Osteocyte (in vitro differentiated cells): ENCODE results near the gene ELOB. TPM values are rescaled to one million over a fixed set of nuclear protein-coding genes. Genes with fewer than 3 reads are reported as not detected.

Experiments used
- DNase-seq: peaks from one replicate; pipeline ENCODE4 v3.0.0; 2021; ENCODE audit warnings: mixed read lengths; ENCODE audit not compliant: unreplicated experiment; ENCODE audit errors: extremely low spot score
- H3K27ac Mint-ChIP-seq: one replicate; pipeline ENCODE4 v1.8.0; 2021; ENCODE audit warnings: mild to moderate bottlenecking, mixed read lengths; ENCODE audit not compliant: unreplicated experiment
- H3K27me3 Mint-ChIP-seq: one replicate; pipeline ENCODE4 v1.8.0; 2021; ENCODE audit warnings: mixed read lengths; ENCODE audit not compliant: unreplicated experiment
- H3K36me3 Mint-ChIP-seq: one replicate; pipeline ENCODE4 v1.8.0; 2021; ENCODE audit warnings: mixed read lengths; ENCODE audit not compliant: unreplicated experiment
- H3K4me1 Mint-ChIP-seq: one replicate; pipeline ENCODE4 v1.8.0; 2021; ENCODE audit warnings: mixed read lengths; ENCODE audit not compliant: unreplicated experiment
- H3K4me3 Mint-ChIP-seq: one replicate; pipeline ENCODE4 v1.8.0; 2021; ENCODE audit warnings: mild to moderate bottlenecking, moderate library complexity, mixed read lengths; ENCODE audit not compliant: unreplicated experiment
- H3K9me3 Mint-ChIP-seq: one replicate; pipeline ENCODE4 v1.8.0; 2021; ENCODE audit warnings: mixed read lengths; ENCODE audit not compliant: unreplicated experiment
- total RNA-seq: library from RNA; stranded (reverse); gene quantifications from 2 replicates; pipeline ENCODE4 v1.2.1, GENCODE V29; 2021
- TF ChIP-seq, protein P1 (sequence below): fragments of 200-600 bp; sonication (generic); IDR thresholded peaks from 2 replicates; pipeline ENCODE4 v1.5.0; 2021; ENCODE audit warnings: antibody characterized with exemption, mild to moderate bottlenecking, moderate library complexity

Gene ELOB
- total RNA-seq, 1 donor from 2014 or later = 287 TPM

DNA sequence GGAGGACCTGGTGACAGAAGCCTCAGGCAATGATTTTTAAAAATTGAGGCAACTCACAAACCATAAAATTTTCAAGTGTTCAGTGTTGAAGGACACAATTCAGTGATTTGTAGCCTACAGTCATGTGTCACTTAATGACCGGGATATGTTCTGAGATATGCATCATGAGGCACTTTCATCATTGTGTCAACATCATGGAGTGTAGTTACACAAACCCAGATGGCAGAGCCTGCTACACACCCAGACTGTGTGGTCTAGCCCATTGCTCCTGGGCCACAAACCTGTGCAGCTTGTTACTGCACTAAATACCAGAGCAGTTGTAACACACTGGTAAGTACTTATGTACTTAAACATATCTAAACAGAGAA is 22.8 kb upstream of the ELOB start:
- Mint-ChIP-seq H3K9me3 (peaks cover 11% of the 10 kb centered on the region), H3K27ac (no peak overlapping the region), H3K36me3 (peaks cover 1% of the 10 kb centered on the region), H3K4me1 (no peaks in the 10 kb centered on the region), H3K4me3 (no peak overlapping the region), H3K27me3 (peaks cover 16% of the 10 kb centered on the region)
- no peak for DNase-seq
- TF ChIP-seq, protein P1, sequence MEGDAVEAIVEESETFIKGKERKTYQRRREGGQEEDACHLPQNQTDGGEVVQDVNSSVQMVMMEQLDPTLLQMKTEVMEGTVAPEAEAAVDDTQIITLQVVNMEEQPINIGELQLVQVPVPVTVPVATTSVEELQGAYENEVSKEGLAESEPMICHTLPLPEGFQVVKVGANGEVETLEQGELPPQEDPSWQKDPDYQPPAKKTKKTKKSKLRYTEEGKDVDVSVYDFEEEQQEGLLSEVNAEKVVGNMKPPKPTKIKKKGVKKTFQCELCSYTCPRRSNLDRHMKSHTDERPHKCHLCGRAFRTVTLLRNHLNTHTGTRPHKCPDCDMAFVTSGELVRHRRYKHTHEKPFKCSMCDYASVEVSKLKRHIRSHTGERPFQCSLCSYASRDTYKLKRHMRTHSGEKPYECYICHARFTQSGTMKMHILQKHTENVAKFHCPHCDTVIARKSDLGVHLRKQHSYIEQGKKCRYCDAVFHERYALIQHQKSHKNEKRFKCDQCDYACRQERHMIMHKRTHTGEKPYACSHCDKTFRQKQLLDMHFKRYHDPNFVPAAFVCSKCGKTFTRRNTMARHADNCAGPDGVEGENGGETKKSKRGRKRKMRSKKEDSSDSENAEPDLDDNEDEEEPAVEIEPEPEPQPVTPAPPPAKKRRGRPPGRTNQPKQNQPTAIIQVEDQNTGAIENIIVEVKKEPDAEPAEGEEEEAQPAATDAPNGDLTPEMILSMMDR = no peak

DNA sequence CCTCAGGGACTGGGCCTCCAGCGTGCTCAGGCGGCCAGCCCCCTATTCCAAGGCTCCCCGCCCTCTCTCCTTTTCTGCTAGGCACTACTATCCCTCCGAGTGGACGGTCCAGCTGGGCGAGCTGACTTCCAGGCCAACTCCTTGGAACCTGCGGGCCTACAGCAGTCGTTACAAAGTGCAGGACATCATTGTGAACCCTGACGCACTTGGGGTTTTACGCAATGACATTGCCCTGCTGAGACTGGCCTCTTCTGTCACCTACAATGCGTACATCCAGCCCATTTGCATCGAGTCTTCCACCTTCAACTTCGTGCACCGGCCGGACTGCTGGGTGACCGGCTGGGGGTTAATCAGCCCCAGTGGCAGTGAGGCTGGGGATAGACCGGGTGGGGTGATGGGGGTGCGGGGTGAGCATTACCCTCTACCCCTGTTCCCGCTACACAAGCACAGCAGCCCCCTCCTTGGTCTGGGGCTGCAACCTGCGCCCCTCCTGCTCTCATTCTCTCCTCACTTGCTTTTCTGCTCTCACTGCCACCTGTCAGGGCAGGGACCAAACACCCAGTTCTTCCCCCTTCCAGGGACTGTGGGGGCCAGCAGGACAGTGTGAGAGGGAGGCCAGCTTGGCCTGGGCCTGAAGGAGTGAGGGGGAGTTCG is 22.3 kb upstream of the ELOB start:
- H3K27ac Mint-ChIP-seq = no peak overlapping the region
- H3K36me3 Mint-ChIP-seq = peaks cover 1% of the 10 kb centered on the region
- TF ChIP-seq, protein P1 = no peak
- no peak overlapping the region for H3K4me3 Mint-ChIP-seq
- peaks cover 11% of the 10 kb centered on the region for H3K9me3 Mint-ChIP-seq
- peaks cover 21% of the 10 kb centered on the region for H3K27me3 Mint-ChIP-seq
- no peak for DNase-seq
- no peaks in the 10 kb centered on the region for H3K4me1 Mint-ChIP-seq

DNA sequence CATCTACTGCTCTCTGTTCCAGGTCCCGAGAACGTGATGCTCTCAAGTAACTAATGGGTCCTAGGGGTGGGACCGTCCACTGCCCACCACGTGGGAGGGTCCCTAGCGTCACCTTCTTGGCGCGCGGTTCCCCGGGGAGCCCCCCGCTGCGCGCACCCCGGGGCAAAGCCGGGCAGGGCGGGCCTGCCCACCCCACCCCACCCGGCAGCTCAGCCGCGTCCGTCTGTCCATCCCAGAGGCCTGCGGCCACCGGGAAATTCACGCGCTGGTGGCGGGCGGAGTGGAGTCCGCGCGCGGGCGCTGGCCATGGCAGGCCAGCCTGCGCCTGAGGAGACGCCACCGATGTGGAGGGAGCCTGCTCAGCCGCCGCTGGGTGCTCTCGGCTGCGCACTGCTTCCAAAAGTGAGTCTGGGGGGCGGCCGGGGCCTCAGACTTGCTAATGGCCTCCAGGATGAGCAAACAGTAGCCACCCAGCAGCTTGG is 21.7 kb upstream of the ELOB start:
- peaks cover 9% of the 10 kb centered on the region for H3K9me3 Mint-ChIP-seq
- no peak overlapping the region for H3K4me3 Mint-ChIP-seq
- no peak for DNase-seq
- H3K27me3 Mint-ChIP-seq = peaks cover 27% of the 10 kb centered on the region
- TF ChIP-seq, protein P1 = no peak
- no peak overlapping the region for H3K27ac Mint-ChIP-seq
- peaks cover under 1% of the 10 kb centered on the region for H3K36me3 Mint-ChIP-seq
- no peaks in the 10 kb centered on the region for H3K4me1 Mint-ChIP-seq

DNA sequence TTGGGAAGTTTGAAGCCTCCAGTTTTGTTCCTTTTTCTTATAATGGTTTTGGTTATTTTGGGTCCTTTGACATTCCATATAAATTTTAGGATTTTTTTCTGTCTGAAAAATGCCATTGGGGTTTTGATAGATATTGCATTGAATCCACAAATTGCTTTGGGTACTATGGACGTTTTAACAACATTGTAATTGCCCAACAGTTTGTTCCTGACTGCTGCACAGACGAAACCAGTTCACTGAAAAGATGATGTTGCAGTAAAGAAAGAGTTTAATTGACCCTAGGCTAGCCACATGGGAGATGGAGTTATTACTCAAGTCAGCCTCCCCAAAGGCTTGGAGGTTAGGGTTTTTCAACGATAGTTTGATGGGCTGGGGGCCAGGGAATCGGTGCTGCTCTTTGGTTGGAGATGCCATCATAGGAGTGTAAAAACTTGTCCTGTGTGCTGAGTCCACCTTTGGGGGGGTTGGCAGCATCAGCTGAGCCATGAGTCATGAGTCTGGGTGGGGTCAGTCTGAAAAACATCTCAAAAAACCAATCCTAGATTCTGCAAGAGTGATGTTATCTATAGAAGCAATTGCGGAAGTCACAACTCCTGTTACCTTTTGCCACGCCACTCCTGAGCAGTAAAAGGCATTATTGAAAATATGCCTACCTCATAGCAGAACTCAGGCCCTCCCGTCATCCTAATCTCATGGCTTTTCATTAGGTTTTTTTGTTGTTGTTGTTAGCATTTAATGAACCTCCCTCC is 18.5 kb upstream of the ELOB start:
- no peaks in the 10 kb centered on the region for H3K9me3 Mint-ChIP-seq
- no peaks in the 10 kb centered on the region for H3K4me1 Mint-ChIP-seq
- peaks cover 45% of the 10 kb centered on the region for H3K27me3 Mint-ChIP-seq
- no peak overlapping the region for H3K27ac Mint-ChIP-seq
- no peak overlapping the region for H3K4me3 Mint-ChIP-seq
- no peak for DNase-seq
- no peaks in the 10 kb centered on the region for H3K36me3 Mint-ChIP-seq
- TF ChIP-seq, protein P1 = no peak

DNA sequence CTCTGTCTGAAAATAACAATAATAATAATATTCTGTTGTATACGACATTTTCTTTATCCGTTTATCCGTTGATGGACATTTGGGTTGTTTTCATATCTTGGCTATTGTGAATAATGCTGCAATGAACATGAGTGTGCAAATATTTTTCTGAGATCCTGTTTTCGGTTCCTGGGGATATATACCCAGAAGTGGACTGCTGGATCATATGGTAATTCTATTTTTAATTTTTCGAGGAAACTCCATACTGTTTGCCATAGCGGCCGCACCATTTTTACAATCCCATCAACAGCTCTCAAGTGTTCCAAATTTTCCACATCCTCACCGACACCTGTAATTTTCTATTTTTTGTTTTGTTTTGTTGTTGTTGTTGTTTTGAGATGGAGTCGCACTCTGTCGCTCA is 15.9 kb upstream of the ELOB start:
- Mint-ChIP-seq H3K4me3 (no peak overlapping the region), H3K4me1 (no peaks in the 10 kb centered on the region)
- TF ChIP-seq, protein P1 = no peak

More for the DNA sequence above, 15.9 kb upstream of the ELOB start:
- DNase-seq = no peak
- no peaks in the 10 kb centered on the region for H3K9me3 Mint-ChIP-seq
- peaks cover 50% of the 10 kb centered on the region for H3K27me3 Mint-ChIP-seq
- no peaks in the 10 kb centered on the region for H3K36me3 Mint-ChIP-seq
- H3K27ac Mint-ChIP-seq = no peak overlapping the region
